HL-60 (cell line): Measurements from ENCODE around the gene TMEM150A.
"Not testable (repeated sequence)": the region's sequence is repeated elsewhere in the genome, so short reads cannot be mapped to it uniquely, and the experiment has no call there.

Experiments
- GABPA ChIP-seq: IDR thresholded peaks from 2 replicates; pipeline ENCODE4 v1.6.1; 2012; ENCODE audit warnings: low read depth
- POLR2AphosphoS5 ChIP-seq: IDR thresholded peaks from 2 replicates; pipeline ENCODE4 v1.6.1; 2012; ENCODE audit warnings: low read depth
- SPI1 ChIP-seq: IDR thresholded peaks from 2 replicates; pipeline ENCODE4 v1.6.1; 2012; ENCODE audit warnings: low read depth, mild to moderate bottlenecking, borderline replicate concordance
- TF ChIP-seq, protein P1 (sequence below): IDR thresholded peaks from one replicate; pipeline ENCODE4 v1.5.1; 2011; ENCODE audit warnings: low read length, control low read depth, inconsistent platforms; ENCODE audit not compliant: insufficient read depth
- TF ChIP-seq, protein P2 (sequence below): IDR thresholded peaks from 2 replicates; pipeline ENCODE4 v1.6.1; 2012; ENCODE audit warnings: low read depth; ENCODE audit not compliant: insufficient replicate concordance

- TF ChIP-seq, protein P1, sequence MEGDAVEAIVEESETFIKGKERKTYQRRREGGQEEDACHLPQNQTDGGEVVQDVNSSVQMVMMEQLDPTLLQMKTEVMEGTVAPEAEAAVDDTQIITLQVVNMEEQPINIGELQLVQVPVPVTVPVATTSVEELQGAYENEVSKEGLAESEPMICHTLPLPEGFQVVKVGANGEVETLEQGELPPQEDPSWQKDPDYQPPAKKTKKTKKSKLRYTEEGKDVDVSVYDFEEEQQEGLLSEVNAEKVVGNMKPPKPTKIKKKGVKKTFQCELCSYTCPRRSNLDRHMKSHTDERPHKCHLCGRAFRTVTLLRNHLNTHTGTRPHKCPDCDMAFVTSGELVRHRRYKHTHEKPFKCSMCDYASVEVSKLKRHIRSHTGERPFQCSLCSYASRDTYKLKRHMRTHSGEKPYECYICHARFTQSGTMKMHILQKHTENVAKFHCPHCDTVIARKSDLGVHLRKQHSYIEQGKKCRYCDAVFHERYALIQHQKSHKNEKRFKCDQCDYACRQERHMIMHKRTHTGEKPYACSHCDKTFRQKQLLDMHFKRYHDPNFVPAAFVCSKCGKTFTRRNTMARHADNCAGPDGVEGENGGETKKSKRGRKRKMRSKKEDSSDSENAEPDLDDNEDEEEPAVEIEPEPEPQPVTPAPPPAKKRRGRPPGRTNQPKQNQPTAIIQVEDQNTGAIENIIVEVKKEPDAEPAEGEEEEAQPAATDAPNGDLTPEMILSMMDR = not testable (repeated sequence)
- not testable (repeated sequence) for TF ChIP-seq GABPA, POLR2AphosphoS5, SPI1
- TF ChIP-seq, protein P2, sequence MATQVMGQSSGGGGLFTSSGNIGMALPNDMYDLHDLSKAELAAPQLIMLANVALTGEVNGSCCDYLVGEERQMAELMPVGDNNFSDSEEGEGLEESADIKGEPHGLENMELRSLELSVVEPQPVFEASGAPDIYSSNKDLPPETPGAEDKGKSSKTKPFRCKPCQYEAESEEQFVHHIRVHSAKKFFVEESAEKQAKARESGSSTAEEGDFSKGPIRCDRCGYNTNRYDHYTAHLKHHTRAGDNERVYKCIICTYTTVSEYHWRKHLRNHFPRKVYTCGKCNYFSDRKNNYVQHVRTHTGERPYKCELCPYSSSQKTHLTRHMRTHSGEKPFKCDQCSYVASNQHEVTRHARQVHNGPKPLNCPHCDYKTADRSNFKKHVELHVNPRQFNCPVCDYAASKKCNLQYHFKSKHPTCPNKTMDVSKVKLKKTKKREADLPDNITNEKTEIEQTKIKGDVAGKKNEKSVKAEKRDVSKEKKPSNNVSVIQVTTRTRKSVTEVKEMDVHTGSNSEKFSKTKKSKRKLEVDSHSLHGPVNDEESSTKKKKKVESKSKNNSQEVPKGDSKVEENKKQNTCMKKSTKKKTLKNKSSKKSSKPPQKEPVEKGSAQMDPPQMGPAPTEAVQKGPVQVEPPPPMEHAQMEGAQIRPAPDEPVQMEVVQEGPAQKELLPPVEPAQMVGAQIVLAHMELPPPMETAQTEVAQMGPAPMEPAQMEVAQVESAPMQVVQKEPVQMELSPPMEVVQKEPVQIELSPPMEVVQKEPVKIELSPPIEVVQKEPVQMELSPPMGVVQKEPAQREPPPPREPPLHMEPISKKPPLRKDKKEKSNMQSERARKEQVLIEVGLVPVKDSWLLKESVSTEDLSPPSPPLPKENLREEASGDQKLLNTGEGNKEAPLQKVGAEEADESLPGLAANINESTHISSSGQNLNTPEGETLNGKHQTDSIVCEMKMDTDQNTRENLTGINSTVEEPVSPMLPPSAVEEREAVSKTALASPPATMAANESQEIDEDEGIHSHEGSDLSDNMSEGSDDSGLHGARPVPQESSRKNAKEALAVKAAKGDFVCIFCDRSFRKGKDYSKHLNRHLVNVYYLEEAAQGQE = not testable (repeated sequence)
Measured at GRCh38 chr2:85617723-85618122, 15.2 kb upstream of the TMEM150A start.
